ENCODE results near the gene FJX1. TPM values are rescaled to one million over a fixed set of nuclear protein-coding genes. Genes with fewer than 3 reads are reported as not detected.
A peak's percentile ranks its signal among the peaks of the same experiment; 100 is the strongest.

Gene FJX1
- total and polyA plus RNA-seq, 8 donors, result 2.2 to 13.3 (median 3.7) TPM

GRCh38 chr11:35593143-35593542 is 25.1 kb upstream of the FJX1 start:
- no peak overlapping the region for H3K27ac ChIP-seq
- no peak overlapping the region for H3K4me3 ChIP-seq
- no peak for FAIRE-seq
- no peaks in the 10 kb centered on the region for H3K4me1 ChIP-seq
- peak in 1 of 4 donors; percentile 48 for ATAC-seq
- no peak for DNase-seq
- no peaks in the 10 kb centered on the region for H3K9me3 ChIP-seq
- no peak for TF ChIP-seq CTCF (IDR thresholded peaks at IDR 0.05)
- no peaks in the 10 kb centered on the region for H3K36me3 ChIP-seq
- intact Hi-C loops (cut with DNase I), result no loop called here
- H3K27me3 ChIP-seq, result no peaks in the 10 kb centered on the region

GRCh38 chr11:35594680-35595079 is 23.6 kb upstream of the FJX1 start:
- H3K36me3 ChIP-seq, result no peaks in the 10 kb centered on the region
- ATAC-seq, result no peak
- H3K9me3 ChIP-seq, result no peaks in the 10 kb centered on the region
- no peak for DNase-seq
- FAIRE-seq, result no peak
- 20 to 25% methylated on average over 2 of the region's 2 CpGs for WGBS, 2 donors
- H3K27me3 ChIP-seq, result no peaks in the 10 kb centered on the region
- H3K4me1 ChIP-seq, result no peaks in the 10 kb centered on the region
- intact Hi-C loops (cut with DNase I), result no loop called here
- no peak overlapping the region for H3K4me3 ChIP-seq
- H3K27ac ChIP-seq, result no peak overlapping the region
- TF ChIP-seq CTCF (IDR thresholded peaks at IDR 0.05), result no peak

- DNase-seq (peak in 2 of 6 donors; percentile 7 to 34), ATAC-seq (peak in 3 of 4 donors; percentile 39 to 92 (median 78)), FAIRE-seq (no peak)
- Histone ChIP-seq H3K9me3 (no peaks in the 10 kb centered on the region), H3K27me3 (no peaks in the 10 kb centered on the region), H3K36me3 (no peaks in the 10 kb centered on the region), H3K4me1 (no peaks in the 10 kb centered on the region), H3K27ac (no peak overlapping the region), H3K4me3 (no peak overlapping the region)
- 56 to 62% methylated on average over 3 of the region's 3 CpGs for WGBS, 2 donors
- TF ChIP-seq CTCF (IDR thresholded peaks at IDR 0.05), result no peak
- intact Hi-C loops (cut with DNase I), result no loop called here
Measured at GRCh38 chr11:35598254-35599125, 19.8 kb upstream of the FJX1 start.

GRCh38 chr11:35600331-35600838 is 17.9 kb upstream of the FJX1 start:
- DNase-seq (no peak), FAIRE-seq (no peak), ATAC-seq (no peak)
- Histone ChIP-seq H3K4me3 (no peak overlapping the region), H3K27me3 (no peaks in the 10 kb centered on the region), H3K27ac (no peak overlapping the region), H3K36me3 (no peaks in the 10 kb centered on the region), H3K9me3 (no peaks in the 10 kb centered on the region), H3K4me1 (no peaks in the 10 kb centered on the region)
- 64 to 66% methylated on average over 4 of the region's 4 CpGs for WGBS, 2 donors
- TF ChIP-seq CTCF (IDR thresholded peaks at IDR 0.05), result no peak
- intact Hi-C loops (cut with DNase I), result no loop called here

All from pancreas (tissue), 10 donors.